ENCODE measurements around the gene FLRT2.

DNA sequence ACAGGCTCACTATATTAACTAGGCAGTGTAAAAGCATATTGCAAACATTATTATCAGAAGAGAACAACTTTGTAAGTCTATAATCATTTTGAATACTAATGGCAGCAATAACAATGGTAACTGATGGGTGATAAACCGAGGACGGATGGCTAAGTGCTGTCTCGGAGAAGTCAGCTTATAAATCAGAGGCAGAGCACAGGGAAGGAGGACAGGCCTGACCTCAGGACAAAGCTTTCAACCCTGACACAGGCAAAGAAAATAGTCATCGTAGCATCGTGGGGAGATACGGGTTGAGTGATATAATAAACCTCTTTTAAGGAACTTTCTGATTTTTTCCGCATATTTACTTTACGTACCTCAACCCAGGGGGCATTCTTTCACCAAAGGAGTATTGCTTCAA lies 48.4 kb downstream of the FLRT2 start:
- TF ChIP-seq, protein P1, sequence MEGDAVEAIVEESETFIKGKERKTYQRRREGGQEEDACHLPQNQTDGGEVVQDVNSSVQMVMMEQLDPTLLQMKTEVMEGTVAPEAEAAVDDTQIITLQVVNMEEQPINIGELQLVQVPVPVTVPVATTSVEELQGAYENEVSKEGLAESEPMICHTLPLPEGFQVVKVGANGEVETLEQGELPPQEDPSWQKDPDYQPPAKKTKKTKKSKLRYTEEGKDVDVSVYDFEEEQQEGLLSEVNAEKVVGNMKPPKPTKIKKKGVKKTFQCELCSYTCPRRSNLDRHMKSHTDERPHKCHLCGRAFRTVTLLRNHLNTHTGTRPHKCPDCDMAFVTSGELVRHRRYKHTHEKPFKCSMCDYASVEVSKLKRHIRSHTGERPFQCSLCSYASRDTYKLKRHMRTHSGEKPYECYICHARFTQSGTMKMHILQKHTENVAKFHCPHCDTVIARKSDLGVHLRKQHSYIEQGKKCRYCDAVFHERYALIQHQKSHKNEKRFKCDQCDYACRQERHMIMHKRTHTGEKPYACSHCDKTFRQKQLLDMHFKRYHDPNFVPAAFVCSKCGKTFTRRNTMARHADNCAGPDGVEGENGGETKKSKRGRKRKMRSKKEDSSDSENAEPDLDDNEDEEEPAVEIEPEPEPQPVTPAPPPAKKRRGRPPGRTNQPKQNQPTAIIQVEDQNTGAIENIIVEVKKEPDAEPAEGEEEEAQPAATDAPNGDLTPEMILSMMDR (IDR thresholded peaks at IDR 0.05) = no peak
- TF ChIP-seq POLR2A (IDR thresholded peaks at IDR 0.05) = no peak
